Measurements from ENCODE around the gene CSGALNACT2.

- TF ChIP-seq ETS1 (conservative IDR thresholded peaks at IDR 0.05; ENCODE audit: control insufficient read depth, low read depth, low read length) (no peak), POLR2AphosphoS5 (IDR thresholded peaks at IDR 0.05; ENCODE audit: control insufficient read depth, insufficient read depth, low read depth, low read length) (no peak), SMC3 (conservative IDR thresholded peaks at IDR 0.05; ENCODE audit: insufficient read depth, low read depth, low read length) (no peak), ZZZ3 (IDR thresholded peaks at IDR 0.05) (no peak), GABPB1 (CRISPR knock-in tag; IDR thresholded peaks at IDR 0.05) (no peak), ZBTB49 (CRISPR knock-in tag; IDR thresholded peaks at IDR 0.05; ENCODE audit: borderline replicate concordance) (no peak), TCF7 (IDR thresholded peaks at IDR 0.05; ENCODE audit: borderline replicate concordance) (no peak), SMARCC2 (IDR thresholded peaks at IDR 0.05; ENCODE audit: low read depth) (no peak)
Observed at GRCh38 chr10:43212043-43212721, 73.9 kb downstream of the CSGALNACT2 start.
